Neural cell (in vitro differentiated cells): ENCODE measurements around the gene GRXCR1. TPM values are rescaled to one million over a fixed set of nuclear protein-coding genes. Genes with fewer than 3 reads are reported as not detected.

Experiments used
- H2AFZ ChIP-seq: fragments of 200-600, 300-800 bp; sonication (generic), shearing (Covaris generic); 2 replicates; pipeline ENCODE4 v1.6.0; 2014; ENCODE audit warnings: low read depth, mild to moderate bottlenecking, antibody characterized with exemption, low read length, moderate library complexity
- H3F3A ChIP-seq: fragments of 200-600 bp; shearing (Covaris generic); 2 replicates; pipeline ENCODE4 v1.6.1; 2016; ENCODE audit warnings: mild to moderate bottlenecking, moderate library complexity, mixed read lengths, antibody characterized with exemption, low read length; ENCODE audit not compliant: insufficient read depth, poor library complexity, severe bottlenecking
- H3K27ac ChIP-seq: fragments of 200-600, 300-800 bp; sonication (generic), shearing (Covaris generic); 2 replicates; pipeline ENCODE4 v1.5.1; 2014; ENCODE audit warnings: mild to moderate bottlenecking, low read length, moderate library complexity
- H3K27me3 ChIP-seq: fragments of 300-800, 200-600 bp; sonication (generic), shearing (Covaris generic); 2 replicates; pipeline ENCODE4 v1.6.0; 2014; ENCODE audit warnings: mild to moderate bottlenecking, low read depth, low read length, moderate library complexity; ENCODE audit not compliant: insufficient read depth
- H3K36me3 ChIP-seq: fragments of 300-800, 200-600 bp; sonication (generic), shearing (Covaris generic); 2 replicates; pipeline ENCODE4 v1.5.1; 2014; ENCODE audit warnings: mild to moderate bottlenecking, antibody characterized with exemption, low read length, moderate library complexity; ENCODE audit not compliant: insufficient read depth
- H3K4me2 ChIP-seq: fragments of 300-800, 200-600 bp; sonication (generic), shearing (Covaris generic); 2 replicates; pipeline ENCODE4 v1.6.0; 2014; ENCODE audit warnings: mild to moderate bottlenecking, low read length
- H3K4me3 ChIP-seq: fragments of 300-800, 200-600 bp; sonication (generic), shearing (Covaris generic); 2 replicates; pipeline ENCODE4 v1.5.1; 2014; ENCODE audit warnings: mild to moderate bottlenecking, low read length, moderate library complexity
- H3K79me2 ChIP-seq: fragments of 200-600 bp; shearing (Covaris generic); replicated peaks from 2 replicates; pipeline ENCODE4 v1.6.0; 2014; ENCODE audit warnings: mild to moderate bottlenecking, low read length, moderate library complexity; ENCODE audit not compliant: insufficient read depth
- H3K9ac ChIP-seq: fragments of 300-800, 200-600 bp; sonication (generic), shearing (Covaris generic); 2 replicates; pipeline ENCODE4 v1.6.1; 2016; ENCODE audit warnings: mild to moderate bottlenecking, low read length, mixed read lengths
- H3K9me2 ChIP-seq: fragments of 200-600 bp; shearing (Covaris generic); 2 replicates; pipeline ENCODE4 v1.6.1; 2016; ENCODE audit warnings: mild to moderate bottlenecking, low read length, mixed read lengths; ENCODE audit not compliant: insufficient read depth
- H3K9me3 ChIP-seq: fragments of 200-600, 300-800 bp; sonication (generic), shearing (Covaris generic); 2 replicates; pipeline ENCODE4 v1.6.1; 2016; ENCODE audit warnings: mild to moderate bottlenecking, mixed run types, low read length, moderate library complexity, mixed read lengths
- H4K20me1 ChIP-seq: fragments of 200-600 bp; shearing (Covaris generic); 2 replicates; pipeline ENCODE4 v1.6.1; 2016; ENCODE audit warnings: mild to moderate bottlenecking, mixed run types; ENCODE audit not compliant: insufficient read depth
- CTCF ChIP-seq: fragments of 450-650 bp; IDR thresholded peaks from 2 replicates; pipeline ENCODE4 v1.5.1; 2014; ENCODE audit warnings: antibody characterized with exemption, mild to moderate bottlenecking, moderate library complexity; ENCODE audit not compliant: poor library complexity, severe bottlenecking
- EP300 ChIP-seq: fragments of 450-650 bp; conservative IDR thresholded peaks from 2 replicates; pipeline ENCODE4 v1.6.1; 2014; ENCODE audit warnings: antibody characterized with exemption, mild to moderate bottlenecking, moderate library complexity; ENCODE audit not compliant: poor library complexity, severe bottlenecking
- EZH2 ChIP-seq: fragments of 200-600, 300-800 bp; shearing (Covaris generic), sonication (generic); IDR thresholded peaks from 2 replicates; pipeline ENCODE4 v1.6.1; 2014; ENCODE audit warnings: antibody characterized with exemption, low read length, borderline replicate concordance, mild to moderate bottlenecking; ENCODE audit not compliant: insufficient read depth, poor library complexity, severe bottlenecking
- MXI1 ChIP-seq: fragments of 450-650 bp; conservative IDR thresholded peaks from 2 replicates; pipeline ENCODE4 v1.6.1; 2014; ENCODE audit warnings: antibody characterized with exemption, mild to moderate bottlenecking; ENCODE audit not compliant: poor library complexity, severe bottlenecking
- POLR2AphosphoS5 ChIP-seq: IDR thresholded peaks from 2 replicates; pipeline ENCODE4 v1.6.1; 2012
- RAD21 ChIP-seq: fragments of 450-650 bp; conservative IDR thresholded peaks from 2 replicates; pipeline ENCODE4 v1.6.1; 2014; ENCODE audit warnings: antibody characterized with exemption, mild to moderate bottlenecking, moderate library complexity
- REST ChIP-seq: IDR thresholded peaks from 2 replicates; pipeline ENCODE4 v1.6.1; 2012; ENCODE audit warnings: borderline replicate concordance
- SMC3 ChIP-seq: fragments of 450-650 bp; conservative IDR thresholded peaks from 2 replicates; pipeline ENCODE4 v1.6.1; 2014; ENCODE audit warnings: antibody characterized with exemption, mild to moderate bottlenecking, moderate library complexity; ENCODE audit not compliant: poor library complexity
- TAF1 ChIP-seq: IDR thresholded peaks from 2 replicates; pipeline ENCODE4 v1.6.1; 2012; ENCODE audit warnings: low read depth
- polyA plus RNA-seq: library from polyadenylated mRNA; depleted of rRNA; stranded (reverse); fragments of >200 nt; gene quantifications from 2 replicates; pipeline ENCODE4 v1.2.3, GENCODE V29; 2014

GRXCR1 gene
- polyA plus RNA-seq, 1 donor from 2014 or later = not detected

GRCh38 chr4:42904986-42905385 lies 12.5 kb downstream of the GRXCR1 start:
- H3K4me2 ChIP-seq = no peak overlapping the region

DNA sequence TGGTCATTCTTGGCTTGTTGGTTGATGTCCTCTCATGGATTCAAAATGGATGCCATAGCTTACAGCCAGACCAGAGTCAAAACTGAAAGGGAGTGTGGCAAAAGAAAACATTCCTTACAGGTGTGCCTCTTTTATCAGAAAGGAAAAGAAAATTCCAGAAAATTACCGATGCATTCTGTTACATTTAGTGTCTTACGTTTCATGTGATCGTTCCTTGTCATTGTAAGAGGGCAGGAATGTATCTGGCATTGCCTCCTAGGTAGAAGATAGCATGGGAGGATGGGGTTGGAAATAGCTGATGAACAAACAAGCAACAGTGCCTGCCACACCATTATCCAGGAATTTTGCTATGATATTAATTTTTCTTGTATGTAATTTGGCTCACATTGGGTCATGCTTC lies 13.1 kb downstream of the GRXCR1 start:
- TF ChIP-seq EP300 (no peak), RAD21 (no peak), TAF1 (no peak)
- H4K20me1 ChIP-seq = no peaks in the 10 kb centered on the region
- H3K4me2 ChIP-seq = no peak overlapping the region
- H3K27ac ChIP-seq = no peak overlapping the region
- H3K4me3 ChIP-seq = no peak overlapping the region
- H3K27me3 ChIP-seq = no peaks in the 10 kb centered on the region
- H3F3A ChIP-seq = no peaks in the 10 kb centered on the region
- no peaks in the 10 kb centered on the region for H3K9me3 ChIP-seq
- H3K9ac ChIP-seq = no peak overlapping the region
- H3K36me3 ChIP-seq = no peaks in the 10 kb centered on the region
- H2AFZ ChIP-seq = no peak overlapping the region
- H3K9me2 ChIP-seq = no peaks in the 10 kb centered on the region
- no peaks in the 10 kb centered on the region for H3K79me2 ChIP-seq

More at GRCh38 chr4:42904986-42905385, 12.5 kb downstream of the GRXCR1 start:
- Histone ChIP-seq H3K9me2 (no peaks in the 10 kb centered on the region), H3K9me3 (no peaks in the 10 kb centered on the region), H3K9ac (no peak overlapping the region), H4K20me1 (no peaks in the 10 kb centered on the region), H3K79me2 (no peaks in the 10 kb centered on the region), H3K36me3 (no peaks in the 10 kb centered on the region), H3K4me3 (no peak overlapping the region), H3F3A (no peaks in the 10 kb centered on the region), H2AFZ (no peak overlapping the region), H3K27me3 (no peaks in the 10 kb centered on the region), H3K27ac (no peak overlapping the region)
- TF ChIP-seq RAD21 = no peak
- no peak for TF ChIP-seq EP300
- TF ChIP-seq REST = no peak
- TF ChIP-seq MXI1 = no peak
- TF ChIP-seq POLR2AphosphoS5 = no peak
- TF ChIP-seq SMC3 = no peak
- TF ChIP-seq CTCF = no peak
- TF ChIP-seq TAF1 = no peak
- no peak for TF ChIP-seq EZH2

DNA sequence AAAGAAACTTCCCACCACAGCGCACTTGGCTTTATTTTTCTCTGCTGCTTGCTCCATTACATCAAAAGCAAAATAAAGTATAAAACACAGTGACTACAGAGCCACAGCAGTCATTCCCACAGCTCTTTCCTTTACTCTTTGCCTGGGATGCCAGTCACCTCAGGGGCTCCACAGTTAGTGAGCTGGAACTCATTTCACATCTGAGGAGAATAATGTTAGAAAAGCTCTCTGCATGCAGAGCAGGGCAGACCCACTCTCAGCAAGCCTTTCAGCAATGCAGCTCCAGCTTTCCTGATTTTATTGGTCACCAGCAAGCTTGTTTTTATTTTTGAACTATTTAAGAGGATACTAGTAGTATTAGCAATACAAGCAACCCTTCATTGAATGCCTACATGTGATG lies 13.8 kb downstream of the GRXCR1 start:
- Histone ChIP-seq H3K4me2 (no peak overlapping the region), H3K9me3 (no peaks in the 10 kb centered on the region), H3F3A (no peaks in the 10 kb centered on the region), H3K4me3 (no peak overlapping the region), H3K79me2 (no peaks in the 10 kb centered on the region), H3K27me3 (no peaks in the 10 kb centered on the region), H3K27ac (peak overlapping the region; percentile 1), H3K36me3 (no peaks in the 10 kb centered on the region), H2AFZ (no peak overlapping the region), H3K9ac (no peak overlapping the region), H3K9me2 (no peaks in the 10 kb centered on the region), H4K20me1 (no peaks in the 10 kb centered on the region)
- TF ChIP-seq CTCF = no peak
- no peak for TF ChIP-seq EP300
- no peak for TF ChIP-seq TAF1
- no peak for TF ChIP-seq MXI1
- no peak for TF ChIP-seq EZH2
- no peak for TF ChIP-seq REST
- no peak for TF ChIP-seq POLR2AphosphoS5
- TF ChIP-seq SMC3 = no peak
- no peak for TF ChIP-seq RAD21
